ENCODE measurements around the gene STK24. TPM values are rescaled to one million over a fixed set of nuclear protein-coding genes. Genes with fewer than 3 reads are reported as not detected.
A peak's percentile ranks its signal among the peaks of the same experiment; 100 is the strongest.

Gene STK24
- total RNA-seq, 4 donors from 2014 or later = 29.7 to 73.5 (median 62.6) TPM

GRCh38 chr13:98581381-98581780 is 4.5 kb upstream of the STK24 start:
- Histone ChIP-seq H3K27ac (peak overlapping the region; percentile 12 to 38), H3K27me3 (no peaks in the 10 kb centered on the region), H3K9me3 (no peaks in the 10 kb centered on the region), H3K4me1 (no peaks in the 10 kb centered on the region), H3K4me3 (no peak overlapping the region), H3K36me3 (no peaks in the 10 kb centered on the region)
- intact Hi-C loops (cut with DNase I; ENCODE audit: low total_unique reads) = no loop called here
- DNase-seq = no peak
- no peak for TF ChIP-seq POLR2A (IDR thresholded peaks at IDR 0.05)
- TF ChIP-seq CTCF (IDR thresholded peaks at IDR 0.05) = no peak

- H3K36me3 ChIP-seq = no peaks in the 10 kb centered on the region
- H3K27me3 ChIP-seq = no peaks in the 10 kb centered on the region
- no peak overlapping the region for H3K27ac ChIP-seq
- intact Hi-C loops (cut with DNase I; ENCODE audit: low total_unique reads) = no loop called here
- no peaks in the 10 kb centered on the region for H3K9me3 ChIP-seq
- TF ChIP-seq POLR2A (IDR thresholded peaks at IDR 0.05) (no peak), CTCF (IDR thresholded peaks at IDR 0.05) (no peak)
- DNase-seq = no peak
- no peaks in the 10 kb centered on the region for H3K4me1 ChIP-seq
- H3K4me3 ChIP-seq = no peak overlapping the region
Measured at GRCh38 chr13:98580420-98580819, 3.5 kb upstream of the STK24 start.

DNA sequence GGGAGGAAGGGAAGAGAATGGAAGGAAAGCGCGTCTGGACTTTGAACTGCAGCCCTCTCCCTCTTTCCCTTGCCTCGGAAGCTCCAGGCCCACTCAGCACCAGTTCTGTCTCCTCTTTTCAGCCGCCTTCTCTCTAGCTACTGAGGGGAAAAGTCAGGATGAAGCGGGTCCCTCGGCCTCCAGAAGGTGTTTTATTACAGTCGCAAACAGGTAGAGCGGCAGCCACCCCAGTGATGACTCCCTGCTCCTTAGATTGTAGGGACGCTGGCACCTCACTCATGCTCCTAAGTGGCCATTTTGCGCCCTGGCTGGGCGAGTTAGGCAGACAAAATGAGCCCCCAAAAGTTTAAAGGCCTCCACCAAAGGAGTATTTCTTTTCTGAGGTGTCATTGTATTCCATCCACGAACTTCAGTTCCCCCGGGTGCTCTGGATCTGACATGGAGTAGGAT is 954 bp upstream of the STK24 start:
- peak overlapping the region; percentile 51 to 73 for H3K4me3 ChIP-seq
- intact Hi-C loops (cut with DNase I; ENCODE audit: low total_unique reads) = no loop called here
- H3K36me3 ChIP-seq = no peaks in the 10 kb centered on the region
- H3K4me1 ChIP-seq = peaks cover 0 to 4% of the 10 kb centered on the region in 2 donors
- no peak for DNase-seq
- H3K27me3 ChIP-seq = no peaks in the 10 kb centered on the region
- H3K27ac ChIP-seq = peak overlapping the region; percentile 99
- H3K9me3 ChIP-seq = no peaks in the 10 kb centered on the region
- TF ChIP-seq POLR2A (IDR thresholded peaks at IDR 0.05) = no peak
- TF ChIP-seq CTCF (IDR thresholded peaks at IDR 0.05) = no peak

GRCh38 chr13:98576200-98576945 is 534 bp downstream of the STK24 start:
- intact Hi-C loops (cut with DNase I; ENCODE audit: low total_unique reads) = no loop called here
- Histone ChIP-seq H3K9me3 (no peaks in the 10 kb centered on the region), H3K27ac (peak overlapping the region; percentile 96 to 99), H3K4me1 (peaks cover 0 to 4% of the 10 kb centered on the region in 2 donors), H3K4me3 (peak overlapping the region; percentile 86 to 87), H3K36me3 (no peaks in the 10 kb centered on the region), H3K27me3 (no peaks in the 10 kb centered on the region)
- peak; percentile 50 to 61 for DNase-seq
- TF ChIP-seq POLR2A (IDR thresholded peaks at IDR 0.05) = no peak
- TF ChIP-seq CTCF (IDR thresholded peaks at IDR 0.05) = no peak

GRCh38 chr13:98575904-98576199 is 1.1 kb downstream of the STK24 start:
- intact Hi-C loops (cut with DNase I; ENCODE audit: low total_unique reads) = no loop called here
- Histone ChIP-seq H3K4me3 (peak overlapping the region; percentile 86 to 87), H3K27ac (peak overlapping the region; percentile 96 to 99), H3K9me3 (no peaks in the 10 kb centered on the region), H3K27me3 (no peaks in the 10 kb centered on the region), H3K36me3 (no peaks in the 10 kb centered on the region), H3K4me1 (peaks cover 0 to 4% of the 10 kb centered on the region in 2 donors)
- TF ChIP-seq CTCF (IDR thresholded peaks at IDR 0.05) (no peak), POLR2A (IDR thresholded peaks at IDR 0.05) (no peak)
- DNase-seq = no peak
